Activated CD4-positive, alpha-beta T cell treated with anti-CD3 and anti-CD28 coated beads, Interleukin-2, Interleukin-4, amounts not matched to agents 100 ng/mL and 50 ng/mL, durations not matched to agents 16 hours and 8 hours (primary cell): Measurements from ENCODE around the gene DMKN.
"Not testable (repeated sequence)": the region's sequence is repeated elsewhere in the genome, so short reads cannot be mapped to it uniquely, and the experiment has no call there.

Experiments used
- DNase-seq: peaks from one replicate; pipeline ENCODE4 v3.0.0-alpha.2; 2020; ENCODE audit warnings: low spot score

Gene DMKN

DNA sequence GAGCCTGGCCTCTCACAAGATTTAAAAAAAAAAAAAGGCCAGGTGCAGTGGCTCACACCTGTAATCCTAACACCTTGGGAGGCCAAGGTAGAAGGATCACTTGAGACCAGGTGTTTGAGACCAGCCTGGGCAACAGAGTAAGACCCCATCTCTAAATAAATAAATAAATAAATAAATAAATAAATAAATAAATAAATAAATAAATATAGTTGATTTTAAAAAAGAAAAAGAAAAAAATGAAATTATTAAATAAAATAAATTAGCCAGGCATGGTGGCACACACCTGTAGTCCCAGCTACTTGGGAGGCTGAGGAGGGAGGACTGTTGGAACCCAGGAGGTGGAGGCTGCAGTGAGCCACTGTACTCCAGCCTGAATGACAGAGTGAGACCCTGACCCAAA is 51.7 kb downstream of the DMKN start:
- DNase-seq = not testable (repeated sequence)

DNA sequence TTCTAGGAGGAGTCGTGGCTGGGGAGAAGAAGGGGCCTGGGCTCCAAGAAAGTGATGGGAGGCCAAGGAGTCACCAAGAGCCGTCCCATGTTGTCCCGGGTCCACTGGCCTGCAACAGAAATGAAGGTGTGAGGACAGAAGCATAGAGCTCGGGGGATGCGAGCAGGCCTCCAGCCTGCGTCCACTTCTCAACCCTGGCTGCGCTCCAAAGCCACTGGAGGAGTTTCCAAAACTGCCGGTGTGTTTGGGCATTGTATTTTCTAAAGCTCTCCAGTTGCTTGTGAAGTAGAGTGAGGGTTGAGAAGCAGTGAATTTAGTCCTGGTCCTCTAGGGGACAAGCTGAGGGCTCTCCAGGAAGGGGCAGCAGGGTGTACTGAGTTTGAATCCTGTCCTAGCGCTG is 52.4 kb downstream of the DMKN start:
- DNase-seq = no peak

GRCh38 chr19:35460608-35461007 is 52.8 kb downstream of the DMKN start:
- DNase-seq = no peak

- no peak for DNase-seq
Measured at GRCh38 chr19:35459414-35460082, 53.9 kb downstream of the DMKN start.

DNA sequence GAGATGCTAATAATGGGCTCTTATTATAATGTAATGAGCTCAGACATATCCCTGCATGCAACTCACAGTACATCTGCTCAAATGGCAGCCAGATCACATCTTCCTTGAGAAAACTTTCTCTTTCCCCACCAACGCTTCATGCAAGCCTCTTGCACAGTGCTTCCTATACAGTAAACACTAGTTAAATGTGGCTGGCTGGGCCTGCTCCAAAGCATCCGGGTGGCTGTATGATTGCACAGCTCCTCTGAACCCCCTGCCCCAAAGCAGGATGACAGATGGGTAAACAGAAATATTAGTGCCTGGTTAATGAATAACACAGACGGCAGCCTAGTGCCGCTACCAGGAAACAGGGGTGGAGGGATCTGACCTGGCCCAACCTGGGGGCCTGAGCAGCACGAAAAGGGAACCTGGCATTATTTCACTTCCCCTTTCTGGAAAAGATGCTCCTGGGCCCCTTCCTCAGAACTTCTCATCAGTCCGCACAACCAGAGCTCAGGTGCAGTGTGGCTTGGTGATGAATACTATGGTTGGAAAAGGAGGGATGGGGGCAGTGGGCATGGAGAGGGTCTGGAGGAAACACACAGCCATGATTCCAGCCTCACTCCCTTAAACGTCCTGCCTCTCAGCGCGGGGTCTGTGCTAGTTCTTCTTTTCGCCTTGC is 54.6 kb downstream of the DMKN start:
- DNase-seq = no peak

- no peak for DNase-seq
Measured at GRCh38 chr19:35458192-35458591, 55.3 kb downstream of the DMKN start.

- DNase-seq = no peak
Measured at GRCh38 chr19:35457173-35457572, 56.3 kb downstream of the DMKN start.

DNA sequence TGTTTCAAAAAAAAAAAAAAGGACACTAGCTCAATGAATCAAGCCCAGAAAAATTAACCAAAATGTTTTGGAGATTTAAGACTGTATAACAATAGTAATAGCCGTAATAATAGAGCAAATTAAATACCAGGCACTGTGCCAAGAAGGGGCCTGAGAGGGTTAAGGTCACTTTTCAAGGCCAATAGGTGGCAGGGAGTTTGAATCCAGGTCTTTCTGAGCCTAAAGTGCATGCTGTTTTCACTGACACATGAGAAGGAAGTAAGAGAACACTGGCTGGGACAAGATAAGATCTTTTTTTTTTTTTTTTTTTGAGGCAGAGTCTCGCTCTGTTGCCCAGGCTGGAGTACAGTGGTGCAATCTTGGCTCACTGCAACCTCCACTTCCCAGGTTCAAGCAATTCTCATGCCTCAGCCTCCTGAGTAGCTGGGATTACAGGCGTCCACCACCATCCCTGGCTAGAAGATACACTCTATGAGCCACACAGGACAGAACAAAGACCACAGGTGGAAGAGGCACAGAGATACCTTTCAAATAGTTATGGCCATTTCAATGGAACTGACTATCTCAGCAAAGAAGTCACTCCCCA is 57.7 kb downstream of the DMKN start:
- no peak for DNase-seq

DNA sequence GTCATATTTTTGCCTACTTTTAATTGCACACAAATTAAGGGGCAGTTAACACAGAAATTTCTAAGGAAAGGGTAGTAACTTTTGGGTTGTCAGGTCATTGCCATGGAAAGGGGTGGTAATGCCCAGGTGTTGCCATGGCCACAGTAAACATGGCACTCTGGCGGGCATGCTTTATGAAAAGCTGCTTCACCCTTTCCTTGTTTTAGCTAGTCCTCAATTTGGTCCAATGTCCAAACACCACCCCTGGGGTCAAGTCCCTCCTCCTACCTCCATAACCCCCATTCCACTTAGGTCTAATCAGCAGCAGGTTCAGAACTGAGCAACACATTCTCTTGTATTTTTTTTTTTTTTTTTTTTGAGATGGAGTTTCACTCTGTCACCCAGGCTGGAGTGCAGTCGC is 58.8 kb downstream of the DMKN start:
- DNase-seq = no peak

DNA sequence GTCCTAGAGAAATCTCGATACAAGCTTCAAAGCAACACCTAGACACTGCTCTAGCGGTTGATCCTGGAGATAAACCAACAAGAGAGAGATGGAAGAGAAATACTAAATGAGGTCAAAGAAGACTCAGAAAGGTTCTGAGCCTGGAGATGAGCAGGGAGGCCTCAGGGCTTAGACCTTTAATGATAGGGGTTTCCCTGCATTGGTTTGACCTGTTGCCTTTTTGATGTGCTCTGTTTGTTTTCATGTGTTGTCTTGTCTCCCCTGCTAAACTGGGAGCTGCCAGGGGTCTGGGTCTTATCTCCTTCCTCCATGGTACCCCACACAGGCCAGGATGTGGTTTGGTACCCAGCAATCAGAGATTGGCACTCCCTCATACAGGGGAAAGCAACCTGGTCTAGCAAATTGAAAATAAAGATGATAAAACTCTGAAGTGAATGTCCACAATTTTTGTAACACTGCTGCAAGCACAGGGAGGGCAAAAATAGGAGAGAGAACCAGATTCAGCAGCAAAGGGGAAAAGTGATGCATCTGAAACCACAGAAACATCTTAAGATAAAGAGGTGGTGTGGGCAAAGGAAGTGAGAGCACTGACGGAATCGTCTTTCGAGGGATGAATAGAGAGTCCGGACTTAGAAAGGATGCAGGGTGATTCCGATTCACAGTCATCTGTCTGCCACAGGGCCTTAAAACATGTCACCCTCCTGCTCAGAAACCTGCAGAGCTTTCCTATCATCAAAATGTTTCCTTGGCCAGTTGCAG is 61.9 kb downstream of the DMKN start:
- DNase-seq = peak; percentile 55

DNA sequence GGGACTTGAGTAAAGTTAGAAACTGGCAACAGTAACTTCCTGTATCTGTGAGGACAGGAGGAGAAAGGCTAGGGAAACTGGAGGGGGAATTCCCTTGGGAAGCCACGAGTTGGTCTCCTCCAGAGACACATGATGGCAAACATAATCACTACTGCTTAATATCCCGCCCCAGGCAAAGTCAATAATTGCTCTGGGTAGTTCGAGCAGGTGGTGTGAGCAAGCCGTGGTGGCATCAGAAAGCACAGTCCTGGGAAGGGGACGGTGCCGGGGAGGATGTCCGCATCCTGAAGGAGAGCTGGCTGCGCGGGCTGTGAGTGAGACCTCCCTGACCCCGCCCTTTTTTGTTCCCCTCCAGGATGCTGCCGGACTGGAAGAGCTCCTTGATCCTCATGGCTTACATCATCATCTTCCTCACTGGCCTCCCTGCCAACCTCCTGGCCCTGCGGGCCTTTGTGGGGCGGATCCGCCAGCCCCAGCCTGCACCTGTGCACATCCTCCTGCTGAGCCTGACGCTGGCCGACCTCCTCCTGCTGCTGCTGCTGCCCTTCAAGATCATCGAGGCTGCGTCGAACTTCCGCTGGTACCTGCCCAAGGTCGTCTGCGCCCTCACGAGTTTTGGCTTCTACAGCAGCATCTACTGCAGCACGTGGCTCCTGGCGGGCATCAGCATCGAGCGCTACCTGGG is 63.9 kb downstream of the DMKN start:
- DNase-seq = no peak

GRCh38 chr19:35447606-35448469 is 65.6 kb downstream of the DMKN start, which contains the start of gene FFAR2:
FFAR2 (plus strand) TSS chr19:35448257; CDS start chr19:35449715, 1,458 bp downstream.
- DNase-seq = no peak
